Brain microvascular endothelial cell (primary cell): Measurements from ENCODE around the gene AMBRA1.

ENCODE experiments used
- DNase-seq: peaks from one replicate; pipeline ENCODE4 v3.0.0-alpha.2; 2020
- H3K27ac ChIP-seq: fragments of 250-450 bp; sonication (Bioruptor Pico); 2 replicates; pipeline ENCODE4 v1.5.1; 2020; ENCODE audit warnings: mild to moderate bottlenecking, moderate library complexity
- H3K27me3 ChIP-seq: fragments of 250-450 bp; sonication (Bioruptor Pico); replicated peaks from 2 replicates; pipeline ENCODE4 v1.5.1; 2020; ENCODE audit warnings: mild to moderate bottlenecking
- H3K36me3 ChIP-seq: fragments of 250-450 bp; sonication (Bioruptor Pico); replicated peaks from 2 replicates; pipeline ENCODE4 v1.5.1; 2020; ENCODE audit warnings: mild to moderate bottlenecking
- H3K4me3 ChIP-seq: 2 replicates; pipeline ENCODE4 v1.5.1; 2011; ENCODE audit warnings: low read depth, mild to moderate bottlenecking, control low read depth, low read length, moderate library complexity
- in situ Hi-C: cut with HindIII; loops from 2 replicates; pipeline ENCODE4 v1.10.0; 2017; ENCODE audit warnings: low sequenced_read_pairs, low pct_ligation_motif_present
- TF ChIP-seq, protein P1 (sequence below): IDR thresholded peaks from 2 replicates; pipeline ENCODE4 v1.5.1; 2011; ENCODE audit warnings: low read depth, mild to moderate bottlenecking, moderate library complexity, low read length, control low read depth, inconsistent platforms; ENCODE audit errors: missing control alignments

AMBRA1 gene

DNA sequence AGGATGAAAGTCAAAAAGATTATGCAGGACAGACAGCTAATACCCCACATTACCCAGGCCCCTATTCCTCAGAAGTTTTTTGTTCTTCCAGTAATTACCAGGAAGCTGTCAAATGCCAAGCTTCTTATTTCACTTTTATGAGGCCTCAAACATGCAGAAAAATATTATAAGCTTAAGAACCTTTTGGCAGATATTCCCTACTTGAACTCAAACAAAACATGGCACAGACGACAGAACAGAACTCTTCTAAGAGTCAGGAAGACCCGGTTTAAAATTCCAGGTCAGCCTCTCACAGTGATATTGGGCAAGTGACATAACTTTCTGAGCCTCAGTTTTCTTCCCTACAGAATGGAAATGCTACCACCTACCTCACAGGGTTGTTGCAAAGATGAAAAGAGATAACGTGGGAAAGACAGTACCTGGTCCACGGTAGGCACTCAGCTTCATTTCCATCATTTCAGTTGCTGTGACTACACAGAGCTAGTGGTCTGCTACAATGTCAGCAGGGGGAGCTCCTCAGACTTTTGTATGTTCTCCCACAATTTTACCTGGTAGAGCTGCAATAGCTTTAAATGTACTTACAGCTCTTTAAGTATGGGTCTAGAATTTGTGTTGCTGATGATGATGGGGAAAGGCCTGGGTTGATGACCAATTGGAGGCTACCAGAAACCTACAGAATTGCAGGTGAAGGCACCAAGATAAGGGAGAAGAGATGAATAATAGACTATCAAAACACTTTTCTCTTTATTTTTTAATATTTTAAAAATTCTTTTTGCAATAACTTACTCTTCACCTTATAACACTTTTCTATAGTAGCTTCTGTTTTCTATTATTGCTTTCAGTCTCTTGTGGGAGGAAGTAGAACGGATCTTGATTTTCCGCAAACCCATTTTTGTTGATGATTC is 103.9 kb downstream of the AMBRA1 start:
- H3K27ac ChIP-seq: no peak overlapping the region
- TF ChIP-seq, protein P1, sequence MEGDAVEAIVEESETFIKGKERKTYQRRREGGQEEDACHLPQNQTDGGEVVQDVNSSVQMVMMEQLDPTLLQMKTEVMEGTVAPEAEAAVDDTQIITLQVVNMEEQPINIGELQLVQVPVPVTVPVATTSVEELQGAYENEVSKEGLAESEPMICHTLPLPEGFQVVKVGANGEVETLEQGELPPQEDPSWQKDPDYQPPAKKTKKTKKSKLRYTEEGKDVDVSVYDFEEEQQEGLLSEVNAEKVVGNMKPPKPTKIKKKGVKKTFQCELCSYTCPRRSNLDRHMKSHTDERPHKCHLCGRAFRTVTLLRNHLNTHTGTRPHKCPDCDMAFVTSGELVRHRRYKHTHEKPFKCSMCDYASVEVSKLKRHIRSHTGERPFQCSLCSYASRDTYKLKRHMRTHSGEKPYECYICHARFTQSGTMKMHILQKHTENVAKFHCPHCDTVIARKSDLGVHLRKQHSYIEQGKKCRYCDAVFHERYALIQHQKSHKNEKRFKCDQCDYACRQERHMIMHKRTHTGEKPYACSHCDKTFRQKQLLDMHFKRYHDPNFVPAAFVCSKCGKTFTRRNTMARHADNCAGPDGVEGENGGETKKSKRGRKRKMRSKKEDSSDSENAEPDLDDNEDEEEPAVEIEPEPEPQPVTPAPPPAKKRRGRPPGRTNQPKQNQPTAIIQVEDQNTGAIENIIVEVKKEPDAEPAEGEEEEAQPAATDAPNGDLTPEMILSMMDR: peak; percentile 82
- peak; percentile 55 for DNase-seq
- in situ Hi-C loops: no loop called here
- no peaks in the 10 kb centered on the region for H3K27me3 ChIP-seq
- peaks cover 2% of the 10 kb centered on the region for H3K36me3 ChIP-seq
- no peak overlapping the region for H3K4me3 ChIP-seq

DNA sequence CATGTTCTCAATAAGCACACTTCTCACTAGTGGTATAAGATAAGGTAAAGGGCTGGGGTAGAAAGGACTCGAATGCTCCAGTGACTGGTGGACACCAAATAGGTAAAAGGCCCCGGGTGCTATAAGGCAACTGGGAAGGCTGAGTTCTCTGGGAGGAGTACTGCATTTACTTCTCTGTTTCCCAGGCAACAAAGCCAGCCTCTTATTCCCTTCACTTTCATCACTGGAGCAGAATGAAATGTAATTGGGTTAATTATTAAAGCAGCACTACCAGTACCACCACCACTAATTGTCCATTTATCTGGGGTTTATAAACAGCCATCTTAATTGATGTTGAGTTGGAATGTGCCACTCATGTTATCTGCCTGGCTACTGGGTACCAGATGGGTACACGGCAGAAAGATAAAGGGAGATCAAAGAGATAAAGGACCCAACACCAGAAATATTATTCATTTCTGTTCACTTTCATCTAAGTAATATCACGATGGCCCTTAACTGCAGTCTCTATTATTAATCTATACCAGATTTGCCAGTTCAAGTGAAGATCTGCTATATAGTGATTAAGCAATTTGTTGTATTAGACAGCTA is 107.9 kb downstream of the AMBRA1 start:
- TF ChIP-seq, protein P1: no peak
- Histone ChIP-seq H3K27me3 (no peaks in the 10 kb centered on the region), H3K27ac (no peak overlapping the region), H3K4me3 (no peak overlapping the region), H3K36me3 (no peaks in the 10 kb centered on the region)
- no peak for DNase-seq
- in situ Hi-C loops: no loop called here

DNA sequence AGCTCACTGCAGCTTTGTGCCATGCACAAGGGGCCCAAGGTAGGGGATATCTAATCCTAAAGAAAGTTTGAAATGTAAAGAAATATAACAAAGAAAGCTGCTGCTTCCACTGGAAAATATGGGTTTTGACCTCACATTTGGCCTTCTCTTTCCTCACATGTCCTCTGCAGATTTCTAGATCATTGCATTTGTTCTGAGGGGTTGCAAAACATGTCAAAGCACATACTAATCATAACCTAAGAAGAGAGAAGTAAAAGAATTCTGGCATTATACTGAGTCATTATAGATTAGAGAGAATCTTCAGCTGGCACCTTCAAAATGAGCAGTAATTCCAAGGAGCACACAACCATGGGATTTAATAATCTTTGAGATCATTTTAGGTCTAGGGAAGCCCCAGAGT is 109.7 kb downstream of the AMBRA1 start:
- no peak for DNase-seq
- H3K27me3 ChIP-seq: no peaks in the 10 kb centered on the region
- TF ChIP-seq, protein P1: no peak
- no peak overlapping the region for H3K4me3 ChIP-seq
- no peaks in the 10 kb centered on the region for H3K36me3 ChIP-seq
- H3K27ac ChIP-seq: no peak overlapping the region
- in situ Hi-C loops: no loop called here

DNA sequence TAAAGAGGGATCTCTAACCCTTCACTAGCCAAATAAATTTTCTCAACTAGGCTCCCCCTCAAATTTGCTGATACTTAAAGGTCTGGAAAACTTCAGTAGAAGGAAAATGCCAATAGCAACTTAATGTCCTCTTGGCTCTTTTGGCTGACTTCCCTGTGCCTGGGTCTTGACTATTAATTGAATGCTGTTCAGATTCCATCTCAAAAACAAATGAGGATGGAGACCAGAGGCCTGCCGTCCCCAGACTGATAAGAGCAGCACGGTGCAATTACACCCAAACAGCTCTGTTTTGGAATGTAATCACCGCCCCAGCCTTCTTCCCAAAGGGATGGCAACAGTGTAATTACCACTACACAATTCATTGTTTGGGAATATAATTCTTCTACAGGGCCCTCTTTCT is 112.9 kb downstream of the AMBRA1 start:
- Histone ChIP-seq H3K27ac (no peak overlapping the region), H3K4me3 (no peak overlapping the region), H3K27me3 (no peaks in the 10 kb centered on the region), H3K36me3 (no peaks in the 10 kb centered on the region)
- in situ Hi-C loops: no loop called here
- DNase-seq: no peak
- TF ChIP-seq, protein P1: no peak

DNA sequence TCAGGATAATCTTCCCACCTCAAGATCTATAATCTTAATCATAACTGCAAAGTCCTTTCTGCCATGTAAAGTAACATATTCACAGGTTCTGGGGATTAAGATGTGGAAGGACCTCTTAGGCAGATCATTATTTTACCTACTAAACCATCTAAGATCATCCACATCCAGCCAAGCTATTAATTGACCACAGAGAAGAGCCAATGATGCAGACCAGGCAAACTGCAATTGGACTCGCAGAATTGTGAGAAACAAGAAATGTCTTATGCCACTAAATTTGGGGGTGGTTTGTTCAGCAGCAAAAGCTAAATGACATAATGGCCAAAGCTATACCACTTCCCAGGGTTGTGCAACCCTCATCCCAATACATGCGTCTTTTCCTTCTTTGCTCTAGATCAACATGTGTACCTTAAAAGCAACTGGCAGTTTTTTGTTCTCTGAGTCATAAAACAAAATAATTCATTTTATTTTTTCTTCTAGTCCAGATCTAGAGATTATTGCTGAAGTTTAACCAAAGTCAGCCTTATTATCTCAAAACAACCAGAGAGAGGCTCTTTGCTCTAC is 113.6 kb downstream of the AMBRA1 start:
- TF ChIP-seq, protein P1: no peak
- H3K27me3 ChIP-seq: no peaks in the 10 kb centered on the region
- no peaks in the 10 kb centered on the region for H3K36me3 ChIP-seq
- no peak overlapping the region for H3K27ac ChIP-seq
- no peak for DNase-seq
- in situ Hi-C loops: no loop called here
- no peak overlapping the region for H3K4me3 ChIP-seq
